ENCODE measurements around the gene TPK1. TPM values are rescaled to one million over a fixed set of nuclear protein-coding genes. Genes with fewer than 3 reads are reported as not detected.
"Not testable (repeated sequence)": the region's sequence is repeated elsewhere in the genome, so short reads cannot be mapped to it uniquely, and the experiment has no call there.

The TPK1 gene
- total RNA-seq, 1 donor from 2014 or later: 11.5 TPM

DNA sequence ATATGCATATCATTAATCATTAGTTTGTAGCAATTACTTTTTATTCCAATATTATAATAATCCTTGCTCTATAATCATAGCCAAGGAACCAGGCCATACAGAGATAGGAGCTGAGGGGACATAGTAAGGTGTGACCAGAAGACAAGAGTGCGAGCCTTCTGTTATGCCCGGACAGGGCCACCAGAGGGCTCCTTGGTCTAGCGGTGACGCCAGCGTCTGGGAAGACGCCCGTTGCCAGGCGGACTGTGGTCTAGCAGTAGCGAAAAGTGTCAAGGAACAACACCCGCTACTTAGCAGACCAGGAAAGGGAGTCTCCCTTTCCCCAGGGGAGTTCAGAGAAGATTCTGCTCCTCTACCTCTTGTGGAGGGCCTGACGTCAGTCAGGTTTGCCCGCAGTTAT, 109.0 kb downstream of the TPK1 start:
- DNase-seq (ENCODE audit: low spot score); H3K36me3 Mint-ChIP-seq (ENCODE audit: low read depth); H3K9me3 Mint-ChIP-seq; intact Hi-C loops (cut with micrococcal nuclease); H3K27me3 Mint-ChIP-seq (ENCODE audit: insufficient read depth); H3K27ac Mint-ChIP-seq; H3K4me1 Mint-ChIP-seq (ENCODE audit: low read depth); H3K4me3 Mint-ChIP-seq: not testable (repeated sequence)

DNA sequence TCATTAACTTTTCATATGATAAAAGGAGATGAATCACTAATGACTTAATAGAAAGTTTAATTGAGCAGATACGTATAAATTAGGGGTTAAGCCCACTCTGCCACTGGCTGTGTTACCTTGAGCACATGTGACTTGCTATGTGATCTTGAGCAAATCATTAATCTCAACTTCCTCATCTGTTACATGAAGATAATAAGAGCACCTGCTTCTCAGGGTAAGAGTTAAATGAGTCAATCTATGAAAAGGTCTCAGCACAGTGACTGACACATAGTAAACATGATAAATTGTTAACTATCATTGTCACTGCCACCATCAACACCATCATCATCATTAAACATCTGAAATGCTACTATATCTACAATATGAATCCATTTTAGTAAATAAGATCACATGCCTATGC, 110.8 kb downstream of the TPK1 start:
- H3K27ac Mint-ChIP-seq: no peak overlapping the region
- H3K36me3 Mint-ChIP-seq (ENCODE audit: low read depth): no peaks in the 10 kb centered on the region
- intact Hi-C loops (cut with micrococcal nuclease): no loop called here
- DNase-seq (ENCODE audit: low spot score): no peak
- H3K4me3 Mint-ChIP-seq: no peak overlapping the region
- H3K9me3 Mint-ChIP-seq: no peaks in the 10 kb centered on the region
- no peaks in the 10 kb centered on the region for H3K4me1 Mint-ChIP-seq (ENCODE audit: low read depth)
- no peaks in the 10 kb centered on the region for H3K27me3 Mint-ChIP-seq (ENCODE audit: insufficient read depth)

DNA sequence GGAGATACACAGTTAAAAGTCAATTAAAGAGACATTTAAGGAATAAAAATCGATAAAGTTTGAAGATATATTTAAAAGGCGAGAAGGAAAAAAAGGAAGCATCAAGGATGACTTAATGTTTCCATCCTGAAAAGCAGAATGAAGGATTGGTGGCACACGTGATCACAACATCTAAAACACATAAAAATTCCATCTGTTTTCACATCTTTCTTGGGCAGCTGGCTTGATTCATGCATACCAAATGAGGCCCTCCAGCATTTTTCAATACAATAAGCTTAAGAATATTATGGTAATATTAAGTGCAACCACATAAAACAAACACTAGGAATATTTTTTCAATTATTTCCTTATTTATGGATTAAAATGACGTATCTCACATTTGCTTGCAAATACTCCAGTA, 112.6 kb downstream of the TPK1 start:
- Mint-ChIP-seq H3K27me3 (ENCODE audit: insufficient read depth) (no peaks in the 10 kb centered on the region), H3K9me3 (peaks cover 2% of the 10 kb centered on the region), H3K4me3 (no peak overlapping the region), H3K27ac (no peak overlapping the region), H3K36me3 (ENCODE audit: low read depth) (no peaks in the 10 kb centered on the region), H3K4me1 (ENCODE audit: low read depth) (no peaks in the 10 kb centered on the region)
- intact Hi-C loops (cut with micrococcal nuclease): no loop called here
- no peak for DNase-seq (ENCODE audit: low spot score)

DNA sequence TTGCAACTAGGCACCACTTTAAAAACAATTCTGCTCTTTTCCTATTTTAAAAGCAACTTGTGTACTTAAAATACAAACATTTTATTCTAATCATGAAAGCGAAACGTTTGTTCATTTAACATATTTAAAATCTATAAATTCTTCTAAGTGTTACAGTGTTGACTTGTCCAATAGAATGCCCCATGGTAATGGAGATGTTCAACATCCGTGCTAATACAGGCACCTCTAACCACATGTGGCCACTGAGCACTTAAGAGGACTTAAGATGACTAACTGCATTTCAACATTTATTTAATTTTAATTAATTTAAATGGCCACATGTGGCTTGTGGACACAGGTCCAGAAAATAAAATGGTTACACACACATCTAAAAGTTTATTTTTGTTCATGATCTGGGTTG, 115.1 kb downstream of the TPK1 start:
- Mint-ChIP-seq H3K4me3 (no peak overlapping the region), H3K36me3 (ENCODE audit: low read depth) (no peaks in the 10 kb centered on the region), H3K27ac (no peak overlapping the region), H3K27me3 (ENCODE audit: insufficient read depth) (no peaks in the 10 kb centered on the region), H3K4me1 (ENCODE audit: low read depth) (no peaks in the 10 kb centered on the region), H3K9me3 (peaks cover 7% of the 10 kb centered on the region)
- intact Hi-C loops (cut with micrococcal nuclease): no loop called here
- no peak for DNase-seq (ENCODE audit: low spot score)

DNA sequence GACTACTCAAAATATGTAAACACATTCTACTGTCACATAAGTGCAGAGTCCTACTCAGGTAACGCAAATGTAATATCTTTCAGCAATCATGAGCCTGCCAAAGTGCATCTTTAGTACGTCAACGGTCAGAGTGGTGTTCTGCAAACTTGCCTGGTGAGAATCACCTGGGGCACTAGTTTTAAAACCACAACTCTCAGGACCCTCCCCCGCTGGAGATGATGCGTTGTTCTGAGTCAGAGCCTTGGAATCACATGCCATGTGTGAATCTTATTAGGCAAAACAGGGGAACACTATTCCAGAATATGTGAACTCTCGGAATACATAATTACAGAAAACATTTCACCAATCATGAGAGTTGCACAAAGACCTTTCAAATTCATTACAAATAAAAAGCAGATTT, 115.7 kb downstream of the TPK1 start:
- peaks cover 7% of the 10 kb centered on the region for H3K9me3 Mint-ChIP-seq
- no peaks in the 10 kb centered on the region for H3K4me1 Mint-ChIP-seq (ENCODE audit: low read depth)
- H3K4me3 Mint-ChIP-seq: no peak overlapping the region
- no peaks in the 10 kb centered on the region for H3K27me3 Mint-ChIP-seq (ENCODE audit: insufficient read depth)
- no peak overlapping the region for H3K27ac Mint-ChIP-seq
- intact Hi-C loops (cut with micrococcal nuclease): no loop called here
- no peak for DNase-seq (ENCODE audit: low spot score)
- no peaks in the 10 kb centered on the region for H3K36me3 Mint-ChIP-seq (ENCODE audit: low read depth)

DNA sequence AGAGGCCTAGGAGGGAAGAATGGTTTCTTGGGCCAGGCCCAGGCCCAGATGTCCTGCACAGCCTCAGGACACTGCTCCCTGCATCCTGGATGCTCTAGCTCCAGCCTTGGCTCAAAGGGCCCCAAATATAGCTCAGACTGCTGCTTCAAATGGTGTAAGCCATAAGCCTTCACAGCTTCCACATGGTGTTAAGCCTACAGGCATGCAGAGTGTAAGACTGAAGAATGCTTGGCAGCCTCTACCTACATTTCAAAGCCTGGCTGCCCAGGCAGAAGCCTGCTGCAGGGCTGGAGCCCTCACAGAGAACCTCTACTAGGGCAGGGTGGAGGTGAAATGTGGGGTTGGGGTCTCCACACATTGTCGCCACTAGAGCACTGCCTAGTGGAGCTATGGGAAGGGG, 118.1 kb downstream of the TPK1 start:
- intact Hi-C loops (cut with micrococcal nuclease): no loop called here
- no peak overlapping the region for H3K27ac Mint-ChIP-seq

DNA sequence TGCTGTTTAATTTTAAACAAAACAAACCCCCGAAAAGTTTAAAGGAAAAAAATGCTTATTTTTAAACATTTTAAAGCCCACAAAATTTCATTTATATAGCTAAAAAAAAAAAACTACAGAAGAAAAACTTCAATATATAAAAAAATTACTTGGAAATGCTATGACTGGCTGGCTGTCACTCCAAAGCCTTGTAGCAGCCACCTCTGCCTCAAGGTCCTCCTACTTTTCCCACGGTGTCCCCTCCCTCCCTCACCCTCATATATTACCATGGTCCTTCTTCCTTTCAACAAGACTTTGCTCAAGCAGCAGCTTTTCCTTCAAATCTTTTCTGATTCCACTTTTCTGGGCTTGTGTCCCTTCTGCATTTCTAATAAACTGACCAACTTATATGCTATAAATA, 122.0 kb downstream of the TPK1 start:
- Mint-ChIP-seq H3K27me3 (ENCODE audit: insufficient read depth) (no peaks in the 10 kb centered on the region), H3K36me3 (ENCODE audit: low read depth) (peaks cover 1% of the 10 kb centered on the region), H3K4me3 (no peak overlapping the region), H3K27ac (no peak overlapping the region), H3K9me3 (peaks cover 7% of the 10 kb centered on the region), H3K4me1 (ENCODE audit: low read depth) (peaks cover 12% of the 10 kb centered on the region)
- intact Hi-C loops (cut with micrococcal nuclease): no loop called here
- no peak for DNase-seq (ENCODE audit: low spot score)

More for the DNA sequence above, 118.1 kb downstream of the TPK1 start:
- Mint-ChIP-seq H3K4me3 (no peak overlapping the region), H3K36me3 (ENCODE audit: low read depth) (no peaks in the 10 kb centered on the region), H3K4me1 (ENCODE audit: low read depth) (peaks cover 6% of the 10 kb centered on the region), H3K9me3 (peaks cover 7% of the 10 kb centered on the region), H3K27me3 (ENCODE audit: insufficient read depth) (no peaks in the 10 kb centered on the region)
- no peak for DNase-seq (ENCODE audit: low spot score)

DNA sequence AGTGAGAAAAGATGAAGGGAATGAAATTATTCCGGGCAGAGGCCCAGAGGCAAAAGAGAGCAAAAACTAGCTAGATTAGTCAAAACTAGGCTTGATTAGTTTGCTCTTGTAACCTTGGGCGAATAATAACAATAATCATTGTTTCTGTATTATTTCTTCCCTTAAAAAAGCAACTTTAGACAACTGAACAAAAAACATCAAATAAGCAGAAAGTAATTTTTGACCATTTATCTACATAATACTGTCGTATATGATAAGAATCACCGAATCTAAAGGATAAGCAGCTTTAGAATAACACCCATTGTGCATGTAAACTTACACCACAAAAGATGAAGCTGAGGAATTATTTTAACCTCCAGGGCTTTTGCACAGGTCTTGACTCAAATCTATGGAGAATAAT, 125.1 kb downstream of the TPK1 start:
- DNase-seq (ENCODE audit: low spot score): no peak
- Mint-ChIP-seq H3K27ac (no peak overlapping the region), H3K4me3 (no peak overlapping the region), H3K36me3 (ENCODE audit: low read depth) (peaks cover 1% of the 10 kb centered on the region), H3K27me3 (ENCODE audit: insufficient read depth) (no peaks in the 10 kb centered on the region), H3K4me1 (ENCODE audit: low read depth) (peaks cover 12% of the 10 kb centered on the region), H3K9me3 (no peaks in the 10 kb centered on the region)
- intact Hi-C loops (cut with micrococcal nuclease): no loop called here

DNA sequence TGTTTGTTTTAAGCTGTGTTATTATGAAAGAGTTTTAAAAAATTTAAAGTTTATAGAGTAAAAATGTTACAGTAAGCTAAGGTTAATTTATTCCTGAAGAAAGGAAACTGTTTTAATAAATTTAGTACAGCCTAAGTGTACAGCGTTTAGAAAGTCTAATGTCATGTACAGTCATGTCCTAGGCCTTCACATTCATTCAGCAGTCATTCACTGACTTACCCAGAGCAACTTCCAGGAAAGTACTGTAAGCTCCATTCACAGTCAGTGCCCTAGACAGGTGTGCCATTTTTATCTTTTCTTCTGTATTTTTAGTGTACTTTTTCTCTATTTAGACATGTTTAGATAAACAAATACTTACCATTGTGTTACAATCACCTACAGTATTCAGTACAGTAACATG, 126.8 kb downstream of the TPK1 start:
- no peak for DNase-seq (ENCODE audit: low spot score)
- H3K9me3 Mint-ChIP-seq: no peaks in the 10 kb centered on the region
- peaks cover 1% of the 10 kb centered on the region for H3K36me3 Mint-ChIP-seq (ENCODE audit: low read depth)
- no peak overlapping the region for H3K4me3 Mint-ChIP-seq
- H3K27ac Mint-ChIP-seq: no peak overlapping the region
- intact Hi-C loops (cut with micrococcal nuclease): no loop called here
- peaks cover 10% of the 10 kb centered on the region for H3K4me1 Mint-ChIP-seq (ENCODE audit: low read depth)
- H3K27me3 Mint-ChIP-seq (ENCODE audit: insufficient read depth): no peaks in the 10 kb centered on the region

DNA sequence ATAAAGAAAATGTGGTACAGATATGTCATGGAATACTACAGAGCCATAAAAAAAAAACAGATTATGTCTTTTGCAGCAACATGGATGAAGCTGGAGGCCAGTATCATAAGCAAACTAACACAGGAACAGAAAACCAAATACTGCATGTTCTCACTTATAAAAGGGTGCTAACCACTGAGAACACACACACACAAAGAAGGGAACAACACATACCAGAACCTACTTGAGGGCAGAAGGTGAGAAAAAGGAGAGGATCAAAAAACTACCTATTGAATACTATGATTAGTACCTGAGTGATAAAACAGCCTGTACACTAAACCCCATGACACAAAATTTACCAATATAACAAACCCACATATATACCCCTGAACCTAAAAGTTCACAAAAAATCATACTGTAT, 144.6 kb downstream of the TPK1 start:
- Mint-ChIP-seq H3K4me1 (ENCODE audit: low read depth) (no peaks in the 10 kb centered on the region), H3K9me3 (peaks cover 5% of the 10 kb centered on the region), H3K4me3 (no peak overlapping the region), H3K27me3 (ENCODE audit: insufficient read depth) (no peaks in the 10 kb centered on the region), H3K27ac (no peak overlapping the region), H3K36me3 (ENCODE audit: low read depth) (no peaks in the 10 kb centered on the region)
- no peak for DNase-seq (ENCODE audit: low spot score)
- intact Hi-C loops (cut with micrococcal nuclease): no loop called here

DNA sequence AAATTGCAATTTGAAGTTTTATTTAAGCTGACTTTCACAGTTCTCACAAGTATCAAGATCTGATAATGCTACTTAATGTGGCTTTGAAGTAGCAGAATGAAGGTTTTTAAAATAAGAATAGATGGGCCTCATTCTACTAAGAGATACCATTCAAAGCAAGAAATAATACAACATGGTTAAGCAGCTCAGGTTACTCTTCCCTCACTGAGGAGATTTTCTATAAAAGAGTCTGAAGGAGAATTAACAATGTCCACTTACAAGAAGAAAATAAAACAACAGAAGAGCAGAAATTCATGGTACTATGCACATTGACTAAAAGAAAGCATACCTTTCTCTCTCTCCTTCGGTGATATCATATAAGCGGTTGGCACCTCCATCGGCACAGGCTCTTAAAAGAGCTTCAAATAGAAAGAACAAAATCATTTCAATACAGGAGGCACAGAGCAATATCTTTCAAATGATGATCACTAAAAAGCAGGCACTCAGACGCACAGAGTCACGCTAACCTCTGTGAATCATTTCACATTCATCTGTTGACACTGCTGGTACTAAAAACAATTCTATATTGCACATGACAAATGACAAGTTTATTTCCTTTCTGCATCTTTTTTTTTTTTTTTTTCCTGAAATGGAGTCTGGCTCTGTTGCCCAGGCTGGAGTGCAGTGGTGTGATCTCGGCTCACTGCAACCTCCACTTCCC, 153.1 kb downstream of the TPK1 start:
- no peaks in the 10 kb centered on the region for H3K4me1 Mint-ChIP-seq (ENCODE audit: low read depth)
- no peak overlapping the region for H3K27ac Mint-ChIP-seq
- intact Hi-C loops (cut with micrococcal nuclease): no loop called here
- DNase-seq (ENCODE audit: low spot score): no peak
- H3K27me3 Mint-ChIP-seq (ENCODE audit: insufficient read depth): no peaks in the 10 kb centered on the region
- no peaks in the 10 kb centered on the region for H3K36me3 Mint-ChIP-seq (ENCODE audit: low read depth)
- no peaks in the 10 kb centered on the region for H3K9me3 Mint-ChIP-seq
- H3K4me3 Mint-ChIP-seq: no peak overlapping the region

DNA sequence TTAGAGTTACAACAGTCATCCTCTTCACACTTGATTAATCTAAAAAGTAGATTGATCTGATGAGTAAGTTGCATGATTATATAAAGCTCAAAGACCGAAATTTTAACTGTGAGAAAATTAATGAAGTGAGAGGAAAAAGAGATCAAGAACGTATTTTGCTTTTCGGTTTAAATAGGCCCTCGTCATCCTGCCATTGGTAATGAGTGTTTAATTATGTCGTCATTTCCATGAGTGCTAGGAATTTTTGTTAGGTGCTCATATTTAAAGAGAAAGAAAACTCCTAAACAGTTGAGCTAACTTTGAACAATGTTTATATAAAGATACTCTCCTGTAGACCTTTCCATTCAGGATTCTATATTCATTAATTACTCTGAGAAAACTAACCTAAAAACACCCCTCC, 159.4 kb downstream of the TPK1 start:
- H3K9me3 Mint-ChIP-seq: no peaks in the 10 kb centered on the region
- no peak overlapping the region for H3K4me3 Mint-ChIP-seq
- no peak for DNase-seq (ENCODE audit: low spot score)
- H3K4me1 Mint-ChIP-seq (ENCODE audit: low read depth): no peaks in the 10 kb centered on the region
- intact Hi-C loops (cut with micrococcal nuclease): no loop called here
- no peaks in the 10 kb centered on the region for H3K27me3 Mint-ChIP-seq (ENCODE audit: insufficient read depth)
- H3K36me3 Mint-ChIP-seq (ENCODE audit: low read depth): no peaks in the 10 kb centered on the region
- H3K27ac Mint-ChIP-seq: no peak overlapping the region

DNA sequence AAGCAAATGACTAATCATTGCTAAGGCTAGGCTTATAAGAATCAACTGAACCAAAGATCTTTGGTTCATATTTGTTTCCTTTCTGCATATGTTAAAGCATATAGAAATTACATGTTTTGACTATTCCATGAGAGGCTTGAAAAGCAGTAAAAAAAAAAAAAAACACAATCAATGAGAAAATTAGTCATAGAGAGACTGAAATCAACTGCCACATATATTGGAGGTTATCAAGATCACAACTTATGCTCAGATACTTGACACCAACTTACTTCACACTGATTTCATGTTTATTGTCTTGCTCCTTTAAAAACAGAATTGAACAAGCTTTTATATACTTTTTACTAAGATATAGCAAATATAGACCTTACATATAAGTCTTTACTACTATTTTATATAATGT, 161.3 kb downstream of the TPK1 start:
- no peaks in the 10 kb centered on the region for H3K36me3 Mint-ChIP-seq (ENCODE audit: low read depth)
- intact Hi-C loops (cut with micrococcal nuclease): no loop called here
- H3K27me3 Mint-ChIP-seq (ENCODE audit: insufficient read depth): no peaks in the 10 kb centered on the region
- H3K4me1 Mint-ChIP-seq (ENCODE audit: low read depth): no peaks in the 10 kb centered on the region
- no peak overlapping the region for H3K4me3 Mint-ChIP-seq
- no peak for DNase-seq (ENCODE audit: low spot score)
- H3K27ac Mint-ChIP-seq: no peak overlapping the region
- H3K9me3 Mint-ChIP-seq: no peaks in the 10 kb centered on the region

DNA sequence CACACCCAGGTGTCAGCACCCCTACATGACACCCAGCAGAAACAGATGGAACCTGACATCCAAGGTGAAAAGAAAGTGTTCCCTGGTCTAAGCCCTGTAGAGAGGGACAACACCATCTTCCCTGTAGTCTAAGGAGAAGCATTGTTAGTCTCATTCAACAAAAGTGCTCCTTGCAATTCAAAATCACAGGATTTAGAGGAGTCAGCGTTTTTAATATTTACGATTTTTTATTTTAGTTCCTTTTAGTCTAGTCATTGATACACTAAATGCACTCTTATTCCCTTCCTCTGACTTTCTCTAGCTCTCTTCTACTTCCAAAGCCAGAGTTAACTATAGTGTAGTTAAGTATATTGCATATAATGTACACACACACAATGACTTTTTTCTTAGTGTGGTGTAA, 163.0 kb downstream of the TPK1 start:
- no peaks in the 10 kb centered on the region for H3K36me3 Mint-ChIP-seq (ENCODE audit: low read depth)
- H3K4me1 Mint-ChIP-seq (ENCODE audit: low read depth): no peaks in the 10 kb centered on the region
- no peak overlapping the region for H3K27ac Mint-ChIP-seq
- intact Hi-C loops (cut with micrococcal nuclease): no loop called here
- no peaks in the 10 kb centered on the region for H3K9me3 Mint-ChIP-seq
- no peaks in the 10 kb centered on the region for H3K27me3 Mint-ChIP-seq (ENCODE audit: insufficient read depth)
- no peak for DNase-seq (ENCODE audit: low spot score)
- no peak overlapping the region for H3K4me3 Mint-ChIP-seq
